Sciatic nerve (tissue), 2 donors: ENCODE results near the gene MRPL58. TPM values are rescaled to one million over a fixed set of nuclear protein-coding genes. Genes with fewer than 3 reads are reported as not detected.
"Not testable (repeated sequence)": the region's sequence is repeated elsewhere in the genome, so short reads cannot be mapped to it uniquely, and the experiment has no call there.

Experiments
- ATAC-seq: fragments of 200-7000 bp; cut with Tn5 transposase; one replicate; pipeline ENCODE4 v1.9.1; 2020; ENCODE audit warnings: mild to moderate bottlenecking, moderate library complexity
- DNase-seq: peaks from one replicate; pipeline ENCODE4 v3.0.0-alpha.2; 2020; ENCODE audit warnings: low spot score
- intact Hi-C: fragments of 100-400 bp; cut with DNase I; formaldehyde crosslinking; loops from one replicate; pipeline ENCODE4 v1.14.2; 2022
- total RNA-seq: library from RNA; stranded (reverse); fragmentation: NEBNext Ultra II Directional; extraction: Animal tissue kit (Norgen Biotek cat#: 25700); gene quantifications from one replicate; pipeline ENCODE4 v1.2.1, GENCODE V29; 2021
- donor health status: DM: no; HTN: no; CAD: no.
- donor health status: DM: no; HTN: no; CAD: no.

MRPL58 gene
- total RNA-seq, 1 donor from 2014 or later, result 20.1 TPM

DNA sequence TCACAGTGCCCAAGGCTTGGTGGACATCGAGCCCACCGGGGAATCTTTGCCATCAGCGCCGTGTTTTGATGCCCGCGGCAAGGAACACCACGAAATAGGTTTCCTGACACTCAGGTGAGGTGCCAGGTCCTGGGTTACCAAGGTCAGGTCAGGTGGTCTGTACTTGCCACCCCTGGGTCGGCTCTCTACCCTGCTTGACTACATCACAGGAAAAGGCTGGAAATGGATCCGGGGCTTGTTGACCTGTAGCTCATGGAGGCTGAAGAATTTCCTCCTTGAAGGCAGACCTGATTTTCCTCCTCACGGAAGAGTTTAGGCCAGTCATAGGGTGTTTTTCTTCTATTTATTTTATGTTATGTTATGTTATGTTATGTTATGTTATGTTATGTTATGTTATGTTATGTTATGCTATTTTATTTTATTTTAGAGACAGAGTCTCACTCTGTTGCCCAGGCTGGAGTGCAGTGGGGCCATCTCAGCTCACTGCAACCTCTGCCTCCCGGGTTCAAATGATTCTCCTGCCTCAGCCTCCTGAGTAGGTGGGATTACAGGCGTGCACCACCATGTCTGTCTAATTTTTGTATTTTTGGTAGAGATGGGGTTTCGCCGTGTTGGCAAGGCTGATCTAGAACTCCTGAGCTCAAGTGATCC is 29.7 kb upstream of the MRPL58 start:
- ATAC-seq, intact Hi-C loops, DNase-seq: not testable (repeated sequence)

DNA sequence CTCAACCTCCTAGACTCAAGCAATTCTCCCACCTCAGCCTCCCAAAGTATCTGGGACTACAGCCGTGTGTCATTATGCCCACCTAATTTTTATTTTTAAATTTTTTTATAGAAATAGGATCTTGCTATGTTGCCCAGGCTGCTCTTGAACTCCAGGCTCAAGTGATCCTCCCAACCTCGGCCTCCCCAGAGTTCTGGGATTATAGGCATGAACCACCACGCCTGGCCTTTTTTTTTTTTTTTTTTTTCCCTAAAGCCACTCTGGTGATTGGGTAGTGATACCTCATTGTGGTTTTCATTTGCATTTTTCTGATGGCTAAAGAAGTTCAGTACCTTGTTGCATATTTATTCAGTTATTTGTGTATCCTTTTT is 26.3 kb upstream of the MRPL58 start:
- intact Hi-C loops, result no loop called here
- DNase-seq, result no peak
- no peak for ATAC-seq

DNA sequence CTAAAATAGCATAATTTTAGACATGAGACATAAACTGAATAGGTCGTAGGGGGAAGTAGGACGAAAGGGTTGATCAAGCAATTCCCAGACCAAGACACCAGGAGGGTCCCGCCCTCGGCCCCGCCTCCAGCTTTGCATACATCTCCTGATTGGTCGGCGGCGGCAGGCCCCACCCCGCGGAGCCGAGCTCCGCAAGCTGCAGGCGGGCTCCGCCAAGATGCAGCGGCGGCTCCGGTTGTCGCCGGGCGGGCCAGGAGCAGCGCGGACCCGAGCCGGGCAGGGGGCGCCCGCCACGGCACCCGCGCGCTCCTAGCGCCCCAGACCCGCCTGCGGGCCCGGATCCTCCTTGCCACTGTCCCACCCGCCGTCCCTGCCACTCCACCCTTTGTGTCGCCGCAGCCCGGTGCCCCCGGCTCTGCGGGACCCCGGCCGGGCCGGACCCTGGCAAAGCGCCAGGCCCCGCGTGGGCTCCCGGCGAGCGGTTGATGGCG is 25.0 kb upstream of the MRPL58 start, which contains the start of gene CDR2L:
Gene CDR2L, plus strand, starts transcription at position 215 of the 491 bp plus-strand sequence. CDS start 412 bp downstream, outside the sequence.
- intact Hi-C loops, result no loop called here
- peak; percentile 92 for ATAC-seq
- DNase-seq, result peak; percentile 98

DNA sequence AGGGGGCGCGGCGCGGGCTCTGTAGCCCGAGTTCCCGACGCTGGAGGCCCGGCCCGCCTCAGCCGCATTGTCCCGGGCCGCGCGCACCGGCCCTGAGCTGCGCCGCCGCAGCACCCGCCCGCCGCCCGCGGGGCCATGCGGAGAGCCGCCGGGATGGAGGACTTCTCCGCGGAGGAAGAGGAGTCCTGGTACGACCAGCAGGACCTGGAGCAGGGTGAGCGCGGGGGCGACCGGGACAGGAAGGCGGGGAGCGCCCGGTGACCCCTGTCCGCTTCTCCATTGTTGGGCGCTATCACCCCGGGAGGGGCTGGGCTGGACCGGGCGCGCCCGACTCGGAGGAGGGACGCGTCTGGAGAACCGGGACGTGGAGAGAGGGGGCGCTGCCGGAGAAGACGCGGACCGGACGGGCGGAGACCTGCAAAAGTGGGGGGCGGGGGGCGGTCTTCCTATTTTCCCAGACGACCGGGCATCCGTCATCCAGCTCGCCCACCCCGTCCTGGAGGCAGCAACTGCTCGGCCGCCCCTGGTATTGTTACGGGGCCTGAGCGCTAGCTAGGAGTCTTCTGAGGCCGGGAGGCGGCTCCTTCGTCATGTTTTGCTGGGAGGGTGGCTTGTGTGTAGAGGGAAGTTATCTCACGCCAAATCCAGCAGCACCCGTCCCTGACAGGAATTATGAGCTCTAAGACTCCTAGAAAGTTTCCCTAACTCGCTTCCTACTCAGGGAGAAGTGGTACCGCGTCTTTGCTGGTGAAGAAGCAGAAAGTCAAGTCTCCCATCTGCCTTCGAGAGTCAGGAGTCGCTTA is 24.4 kb upstream of the MRPL58 start:
- peak; percentile 94 for DNase-seq
- peak; percentile 92 for ATAC-seq
- intact Hi-C loops, result no loop called here

DNA sequence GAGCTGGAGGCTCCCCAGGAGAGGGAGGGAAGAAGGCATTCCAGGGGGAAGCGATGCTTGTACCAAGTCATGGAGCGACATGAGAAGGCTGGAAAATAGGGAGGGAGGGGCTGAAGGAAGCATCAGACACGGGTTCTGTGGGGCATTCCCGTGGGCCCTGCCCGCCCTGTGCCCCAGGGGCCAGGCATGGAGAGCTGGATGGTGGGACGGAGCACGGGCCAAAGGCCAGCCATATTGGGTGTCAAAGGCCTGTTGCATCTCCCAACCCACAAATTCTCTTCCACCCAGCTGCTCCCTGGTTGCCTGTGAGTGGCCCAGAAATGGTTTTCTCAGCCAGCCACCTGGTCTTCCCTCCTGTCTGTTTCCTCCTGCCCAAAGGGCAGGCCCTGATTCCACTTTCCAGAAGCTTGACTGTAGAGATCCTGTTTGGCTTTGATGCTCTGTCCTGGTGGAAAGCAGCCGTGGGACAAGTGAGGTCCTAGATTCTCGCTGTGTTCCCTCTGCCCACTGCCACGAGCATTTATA is 21.8 kb upstream of the MRPL58 start:
- ATAC-seq (no peak), DNase-seq (no peak)
- intact Hi-C loops, result no loop called here

DNA sequence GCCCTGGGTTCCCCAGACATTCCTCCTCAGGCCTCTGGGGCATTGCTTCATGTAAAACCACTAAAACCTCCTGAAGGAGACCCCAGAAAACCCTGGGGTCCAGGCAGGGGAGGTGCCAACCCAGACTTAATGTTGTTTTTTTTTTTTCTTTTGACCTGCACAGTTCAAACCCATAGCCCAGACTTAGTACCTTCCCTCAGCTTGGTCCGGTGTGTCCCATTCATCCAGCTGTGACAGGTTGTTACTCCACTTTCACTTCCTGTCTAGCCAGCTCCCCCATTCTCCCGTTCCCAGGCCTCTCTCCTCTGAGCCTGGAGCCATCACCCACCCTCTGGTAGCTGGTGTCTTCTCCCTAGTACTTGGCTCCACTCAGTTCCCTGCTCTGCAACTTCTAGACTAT is 20.2 kb upstream of the MRPL58 start:
- no peak for ATAC-seq
- intact Hi-C loops, result no loop called here

DNA sequence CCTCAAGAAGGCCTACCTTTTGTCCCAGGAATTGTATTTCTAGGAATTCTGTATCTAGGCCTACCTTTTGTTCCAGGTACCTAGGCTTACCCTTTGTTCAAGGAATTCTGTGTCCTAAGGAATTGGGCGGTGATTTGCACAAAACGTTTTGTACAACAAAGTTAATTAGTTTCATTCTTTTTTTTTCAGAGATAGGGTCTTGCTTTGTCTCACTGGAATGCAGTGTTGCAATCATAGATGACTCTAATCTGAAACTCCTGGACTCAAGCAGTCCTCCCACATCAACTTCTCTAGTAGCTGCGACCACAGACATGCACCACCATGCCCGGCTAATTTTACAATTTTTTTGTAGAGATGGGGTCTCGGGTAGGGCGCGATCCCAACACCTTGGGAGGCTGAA is 18.0 kb upstream of the MRPL58 start:
- intact Hi-C loops, result no loop called here
- DNase-seq (no peak), ATAC-seq (no peak)

More for the DNA sequence above, 20.2 kb upstream of the MRPL58 start:
- DNase-seq, result no peak

DNA sequence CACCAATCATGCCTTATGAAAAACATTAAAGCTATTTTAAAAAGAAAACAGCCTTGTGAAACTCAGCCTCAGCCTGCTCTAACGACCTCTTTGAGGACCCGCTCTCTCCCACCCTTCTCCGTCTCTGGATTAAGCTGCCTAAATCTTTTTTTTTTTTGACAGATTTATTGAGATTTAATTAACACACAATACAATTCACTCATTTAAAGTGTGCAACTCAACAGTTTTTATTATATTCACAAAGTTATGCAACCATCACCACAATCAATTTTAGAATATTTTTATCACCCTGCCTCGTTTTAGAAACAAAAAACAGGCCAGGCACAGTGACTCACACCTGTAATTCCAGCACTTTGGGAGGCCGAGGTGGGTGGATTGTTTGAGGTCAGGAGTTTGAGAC is 16.6 kb upstream of the MRPL58 start:
- ATAC-seq, result no peak
- DNase-seq, result no peak
- intact Hi-C loops, result no loop called here

DNA sequence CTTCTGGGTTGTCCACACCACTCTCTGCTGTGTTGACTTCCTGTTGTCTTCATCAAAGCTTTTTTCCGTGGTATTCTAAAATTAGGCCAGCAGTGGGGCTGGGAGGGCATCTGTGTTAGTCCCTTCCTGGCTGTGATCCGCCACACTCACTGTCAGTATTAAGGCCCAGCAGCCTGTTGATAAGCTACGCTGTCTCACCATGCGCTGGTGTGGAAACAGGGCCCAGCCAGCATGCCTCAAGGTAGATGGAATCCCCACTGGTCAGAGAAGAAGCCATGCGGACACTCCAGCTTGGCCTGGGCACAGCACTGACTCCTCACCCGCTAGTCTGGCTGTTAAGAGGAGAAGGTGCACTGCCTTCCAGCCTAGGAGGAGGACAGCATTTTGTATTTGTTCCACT is 13.7 kb upstream of the MRPL58 start:
- intact Hi-C loops, result no loop called here
- ATAC-seq, result no peak
- DNase-seq, result no peak

DNA sequence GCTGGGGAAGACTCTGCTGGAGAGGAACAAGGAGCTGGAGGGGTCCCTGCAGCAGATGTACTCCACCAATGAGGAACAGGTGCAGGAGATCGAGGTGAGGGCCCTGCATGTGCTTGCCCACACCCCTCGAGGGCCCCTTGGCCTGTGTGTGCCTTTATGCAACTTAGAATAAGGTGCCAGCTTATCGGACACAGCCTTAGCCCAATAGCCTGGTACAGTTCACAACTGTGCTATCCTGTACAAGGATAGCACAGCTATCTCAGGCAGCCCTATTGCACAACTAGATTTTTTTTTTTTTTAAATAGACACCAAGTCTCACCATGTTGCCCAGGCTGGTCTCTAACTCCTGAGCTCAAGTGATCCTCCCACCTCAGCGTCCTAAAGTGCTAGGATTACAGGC is 12.9 kb upstream of the MRPL58 start:
- intact Hi-C loops, result no loop called here
- DNase-seq, result no peak
- ATAC-seq, result no peak

DNA sequence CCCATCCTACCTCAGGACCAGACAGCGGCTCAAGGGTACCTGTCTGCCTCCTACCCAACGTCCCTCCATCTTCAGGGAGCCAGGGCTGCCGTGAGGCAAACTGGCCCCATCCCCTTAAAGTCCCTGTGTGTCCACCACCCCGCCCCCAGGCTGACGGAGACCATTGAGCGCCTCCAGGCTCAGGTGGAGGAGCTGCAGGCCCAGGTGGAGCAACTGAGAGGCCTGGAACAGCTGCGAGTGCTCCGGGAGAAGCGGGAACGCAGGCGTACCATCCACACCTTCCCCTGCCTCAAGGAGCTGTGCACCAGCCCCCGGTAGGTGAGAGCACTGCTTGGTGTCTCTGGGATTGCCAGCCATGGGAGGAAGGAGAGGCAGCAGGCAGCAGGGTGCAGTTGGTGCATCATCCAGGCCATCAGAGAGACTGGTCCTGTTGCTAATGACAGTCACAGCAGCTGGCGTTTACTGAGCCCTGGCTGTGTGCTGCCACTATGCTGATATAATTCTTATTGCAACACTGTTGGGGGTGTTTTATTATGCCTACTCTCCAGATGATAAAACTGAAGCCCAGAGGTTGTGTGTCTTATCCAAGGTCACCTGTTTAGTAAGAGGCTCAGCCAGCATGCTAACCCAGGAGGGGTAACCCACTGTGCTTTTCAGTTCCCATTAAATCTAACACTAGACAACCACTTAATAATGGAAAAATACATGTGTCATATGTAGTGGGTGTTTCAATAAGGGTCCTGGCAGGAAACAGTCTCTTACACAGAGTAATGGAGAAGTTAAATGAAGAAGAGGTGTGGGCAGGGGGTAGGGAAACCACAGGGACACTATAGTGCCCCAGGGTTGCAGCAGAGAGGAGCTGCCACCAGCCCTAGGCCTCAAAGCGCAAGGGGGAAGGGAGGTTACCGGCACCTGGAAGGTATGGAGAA is 10.3 kb upstream of the MRPL58 start:
- DNase-seq, result no peak
- no peak for ATAC-seq
- intact Hi-C loops, result no loop called here

DNA sequence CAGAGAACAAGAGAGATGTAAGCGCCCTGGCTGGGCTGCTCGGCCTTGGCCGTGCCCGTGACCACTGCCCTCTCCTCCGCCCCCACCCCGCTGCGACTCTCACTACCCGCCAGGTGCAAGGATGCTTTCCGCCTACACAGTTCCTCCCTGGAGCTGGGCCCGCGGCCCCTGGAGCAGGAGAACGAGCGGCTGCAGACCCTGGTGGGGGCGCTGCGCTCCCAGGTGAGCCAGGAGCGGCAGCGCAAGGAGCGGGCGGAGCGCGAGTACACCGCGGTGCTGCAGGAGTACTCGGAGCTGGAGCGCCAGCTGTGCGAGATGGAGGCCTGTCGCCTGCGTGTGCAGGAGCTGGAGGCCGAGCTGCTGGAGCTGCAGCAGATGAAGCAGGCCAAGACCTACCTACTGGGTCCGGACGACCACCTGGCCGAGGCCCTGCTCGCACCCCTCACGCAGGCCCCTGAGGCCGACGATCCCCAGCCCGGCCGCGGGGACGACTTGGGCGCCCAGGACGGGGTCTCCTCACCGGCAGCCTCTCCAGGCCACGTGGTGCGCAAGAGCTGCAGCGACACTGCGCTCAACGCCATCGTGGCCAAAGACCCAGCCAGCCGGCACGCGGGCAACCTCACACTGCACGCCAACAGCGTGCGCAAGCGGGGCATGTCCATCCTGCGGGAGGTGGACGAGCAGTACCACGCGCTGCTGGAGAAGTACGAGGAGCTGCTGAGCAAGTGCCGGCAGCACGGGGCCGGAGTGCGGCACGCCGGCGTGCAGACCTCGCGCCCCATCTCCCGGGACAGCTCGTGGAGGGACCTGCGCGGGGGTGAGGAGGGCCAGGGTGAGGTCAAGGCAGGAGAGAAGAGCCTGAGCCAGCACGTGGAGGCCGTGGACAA is 9.2 kb upstream of the MRPL58 start:
- ATAC-seq, result no peak
- no peak for DNase-seq
- intact Hi-C loops, result no loop called here

DNA sequence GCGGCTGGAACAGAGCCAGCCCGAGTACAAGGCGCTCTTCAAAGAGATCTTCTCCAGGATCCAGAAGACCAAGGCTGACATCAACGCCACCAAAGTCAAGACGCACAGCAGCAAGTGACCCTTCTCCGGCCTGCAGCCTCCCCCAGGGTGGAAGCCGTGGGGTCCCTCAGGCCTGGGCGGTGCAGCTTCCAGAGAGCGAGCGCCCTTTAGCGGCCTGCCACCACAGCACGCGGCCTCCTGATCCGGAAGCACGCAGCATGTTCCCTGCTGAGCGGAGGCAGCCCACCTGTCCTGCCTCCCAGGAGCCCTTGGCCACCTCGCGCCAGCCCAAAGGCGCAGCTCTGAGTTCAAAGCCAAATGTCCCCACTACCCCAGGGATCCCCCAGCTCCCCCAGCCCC is 8.5 kb upstream of the MRPL58 start:
- no peak for ATAC-seq
- no peak for DNase-seq

DNA sequence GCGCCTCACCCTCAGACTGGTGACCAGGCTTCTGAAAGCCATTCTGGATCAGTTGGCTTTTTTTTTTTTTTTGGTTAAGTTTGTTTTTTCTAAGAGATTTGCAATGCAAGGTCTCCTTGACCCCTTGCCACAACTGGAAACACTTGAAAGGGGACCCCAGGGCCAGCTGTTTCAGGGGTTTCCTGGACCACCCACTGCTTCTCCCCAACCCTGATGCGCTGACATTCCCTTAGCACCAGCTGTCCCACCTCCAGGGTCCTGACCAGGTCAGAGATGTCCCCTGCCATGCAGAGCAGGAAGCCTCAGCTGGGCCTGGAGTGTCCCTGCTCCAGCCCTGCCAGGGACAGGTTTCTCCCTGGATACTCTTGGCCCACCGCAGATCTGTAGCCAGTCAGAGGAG is 8.1 kb upstream of the MRPL58 start:
- ATAC-seq, result no peak

More for the DNA sequence above, 8.5 kb upstream of the MRPL58 start:
- intact Hi-C loops, result no loop called here

DNA sequence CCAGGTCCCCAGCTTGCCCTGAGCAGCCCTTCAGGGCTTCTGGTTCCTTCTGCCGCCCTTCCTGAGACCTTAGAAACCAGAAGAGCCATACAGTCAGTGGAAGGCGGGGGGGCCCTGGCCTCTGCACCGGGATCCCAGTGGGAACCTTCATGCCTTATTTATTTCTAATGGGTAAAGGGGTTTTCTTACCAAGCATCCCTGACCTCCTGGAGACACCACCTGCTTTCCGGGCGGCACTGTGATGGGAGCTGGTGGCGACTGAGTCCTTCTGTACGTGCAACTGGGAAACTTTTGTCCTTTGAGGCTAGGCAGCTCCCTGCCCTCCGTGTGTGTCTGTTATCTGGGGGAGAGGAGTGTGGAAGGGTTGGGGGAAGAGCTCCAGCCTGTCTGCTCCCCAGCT is 7.2 kb upstream of the MRPL58 start:
- intact Hi-C loops, result no loop called here
- ATAC-seq, result no peak
- DNase-seq, result no peak

More for the DNA sequence above, 8.1 kb upstream of the MRPL58 start:
- no peak for DNase-seq
- intact Hi-C loops, result no loop called here

DNA sequence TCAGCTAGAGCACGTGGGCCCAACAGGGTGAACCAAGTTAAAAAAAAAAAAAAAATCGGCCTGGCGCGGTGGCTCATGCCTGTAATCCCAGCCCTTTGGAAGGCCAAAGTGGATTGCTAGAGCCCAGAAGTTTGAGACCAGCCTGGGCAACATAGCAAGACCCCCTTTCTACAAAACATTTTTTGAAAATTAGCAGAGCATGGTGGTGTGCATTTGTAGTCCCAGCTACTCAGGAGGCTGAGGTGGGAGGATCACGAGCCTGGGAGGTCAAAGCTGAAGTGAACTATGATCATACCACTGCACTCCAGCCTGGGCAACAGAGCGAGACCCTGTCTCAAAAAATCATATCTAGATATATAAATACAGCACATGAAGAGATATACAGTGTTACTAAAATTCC is 6.4 kb upstream of the MRPL58 start:
- intact Hi-C loops, DNase-seq, ATAC-seq: not testable (repeated sequence)

DNA sequence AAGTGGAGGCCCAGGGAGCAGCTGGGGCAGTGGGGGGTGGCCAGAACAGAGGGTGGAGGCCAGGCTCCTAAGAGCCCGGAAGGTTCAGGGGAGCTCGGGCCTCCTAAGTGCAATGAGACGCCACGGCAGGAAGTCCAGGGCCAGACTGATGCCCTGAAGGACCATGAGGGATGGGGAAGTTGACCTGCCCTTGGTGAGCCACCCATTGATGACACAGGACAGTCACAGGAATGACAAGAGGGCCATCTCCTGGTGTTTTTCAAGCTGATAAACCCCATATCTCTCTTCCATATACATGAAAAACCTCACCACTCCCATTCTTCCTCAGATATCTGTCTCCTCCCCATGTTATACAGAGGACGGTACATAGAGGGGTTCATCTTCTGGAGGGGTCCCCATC is 5.8 kb upstream of the MRPL58 start:
- ATAC-seq (no peak), DNase-seq (no peak)
- intact Hi-C loops, result no loop called here

DNA sequence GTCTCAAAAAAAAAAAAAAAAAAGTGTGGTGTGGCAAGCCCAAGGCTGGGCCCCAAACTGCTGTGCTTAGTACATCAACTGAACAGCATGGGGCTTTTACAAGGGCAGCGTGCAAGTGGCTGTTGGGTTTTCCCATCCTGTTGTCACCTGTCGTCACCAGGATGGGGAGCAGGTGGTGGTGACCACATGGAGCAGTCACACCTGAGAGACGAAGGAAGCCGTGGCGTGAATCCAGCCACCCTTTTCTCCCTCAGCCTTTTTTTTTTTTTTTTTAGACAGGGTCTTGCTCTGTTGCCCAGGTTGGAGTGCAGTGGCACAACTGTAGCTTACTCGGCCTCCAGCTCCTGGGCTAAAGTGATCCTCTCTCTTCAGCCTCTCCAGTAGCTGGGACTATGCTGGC is 4.1 kb upstream of the MRPL58 start:
- no peak for DNase-seq
- intact Hi-C loops, result no loop called here
- no peak for ATAC-seq
